CD4-positive, alpha-beta T cell treated with Interleukin-6 for 4 hours (primary cell): ENCODE measurements around the gene ZNF677.
"Not testable (repeated sequence)": the region's sequence is repeated elsewhere in the genome, so short reads cannot be mapped to it uniquely, and the experiment has no call there.

ENCODE experiments used
- DNase-seq: peaks from one replicate; pipeline ENCODE4 v3.0.0-alpha.2; 2020; ENCODE audit warnings: mixed read lengths

The ZNF677 gene

GRCh38 chr19:53254411-53255341, at the start of gene ZNF677:
TSS of gene ZNF677 (minus strand) at chr19:53254873. CDS start at chr19:53251550, 3,323 bp downstream.
- peak; percentile 85 for DNase-seq

GRCh38 chr19:53301341-53301740, 46.7 kb upstream of the ZNF677 start:
- not testable (repeated sequence) for DNase-seq

GRCh38 chr19:53294786-53295441, 40.2 kb upstream of the ZNF677 start:
- no peak for DNase-seq

GRCh38 chr19:53290758-53291549, 36.3 kb upstream of the ZNF677 start:
- DNase-seq, result no peak

- no peak for DNase-seq
Observed at GRCh38 chr19:53285087-53285486, 30.4 kb upstream of the ZNF677 start.

GRCh38 chr19:53281947-53282346, 27.3 kb upstream of the ZNF677 start:
- not testable (repeated sequence) for DNase-seq

GRCh38 chr19:53275480-53275879, 20.8 kb upstream of the ZNF677 start:
- DNase-seq, result no peak

GRCh38 chr19:53272044-53272443, 17.4 kb upstream of the ZNF677 start:
- no peak for DNase-seq

- DNase-seq, result not testable (repeated sequence)
Observed at GRCh38 chr19:53269861-53270260, 15.2 kb upstream of the ZNF677 start.

- not testable (repeated sequence) for DNase-seq
Observed at GRCh38 chr19:53267623-53268022, 12.9 kb upstream of the ZNF677 start, which contains the start of gene VN1R4. TSS of gene VN1R4 (minus strand) at chr19:53267723. CDS start at chr19:53267665, 58 bp downstream.

- not testable (repeated sequence) for DNase-seq
Observed at GRCh38 chr19:53257715-53258342, 3.2 kb upstream of the ZNF677 start, which contains the start of gene VN1R2. TSS of gene VN1R2 (plus strand) at chr19:53258292. CDS start at chr19:53258376, 84 bp downstream.

GRCh38 chr19:53246498-53246897, 8.2 kb downstream of the ZNF677 start:
- DNase-seq, result no peak

- DNase-seq, result no peak
Observed at GRCh38 chr19:53237114-53237777, 17.4 kb downstream of the ZNF677 start.

GRCh38 chr19:53224606-53225005, 30.1 kb downstream of the ZNF677 start:
- DNase-seq, result no peak

GRCh38 chr19:53222716-53223115, 32.0 kb downstream of the ZNF677 start:
- not testable (repeated sequence) for DNase-seq

GRCh38 chr19:53212703-53213320, 41.9 kb downstream of the ZNF677 start:
- no peak for DNase-seq

- DNase-seq, result not testable (repeated sequence)
Observed at GRCh38 chr19:53211554-53211953, 43.1 kb downstream of the ZNF677 start.

- peak; percentile 99 for DNase-seq
Observed at GRCh38 chr19:53196777-53197396, 57.8 kb downstream of the ZNF677 start.

GRCh38 chr19:53195265-53195903, 59.3 kb downstream of the ZNF677 start:
- peak; percentile 80 for DNase-seq

GRCh38 chr19:53193535-53194222, 61.0 kb downstream of the ZNF677 start:
- DNase-seq, result no peak
